ENCODE measurements around the gene HSBP1L1.

- TF ChIP-seq, protein P1, sequence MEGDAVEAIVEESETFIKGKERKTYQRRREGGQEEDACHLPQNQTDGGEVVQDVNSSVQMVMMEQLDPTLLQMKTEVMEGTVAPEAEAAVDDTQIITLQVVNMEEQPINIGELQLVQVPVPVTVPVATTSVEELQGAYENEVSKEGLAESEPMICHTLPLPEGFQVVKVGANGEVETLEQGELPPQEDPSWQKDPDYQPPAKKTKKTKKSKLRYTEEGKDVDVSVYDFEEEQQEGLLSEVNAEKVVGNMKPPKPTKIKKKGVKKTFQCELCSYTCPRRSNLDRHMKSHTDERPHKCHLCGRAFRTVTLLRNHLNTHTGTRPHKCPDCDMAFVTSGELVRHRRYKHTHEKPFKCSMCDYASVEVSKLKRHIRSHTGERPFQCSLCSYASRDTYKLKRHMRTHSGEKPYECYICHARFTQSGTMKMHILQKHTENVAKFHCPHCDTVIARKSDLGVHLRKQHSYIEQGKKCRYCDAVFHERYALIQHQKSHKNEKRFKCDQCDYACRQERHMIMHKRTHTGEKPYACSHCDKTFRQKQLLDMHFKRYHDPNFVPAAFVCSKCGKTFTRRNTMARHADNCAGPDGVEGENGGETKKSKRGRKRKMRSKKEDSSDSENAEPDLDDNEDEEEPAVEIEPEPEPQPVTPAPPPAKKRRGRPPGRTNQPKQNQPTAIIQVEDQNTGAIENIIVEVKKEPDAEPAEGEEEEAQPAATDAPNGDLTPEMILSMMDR (IDR thresholded peaks at IDR 0.05), result no peak
- TF ChIP-seq POLR2A (IDR thresholded peaks at IDR 0.05) (no peak), POLR2AphosphoS5 (IDR thresholded peaks at IDR 0.05) (no peak)
Measured at GRCh38 chr18:79926306-79926705, 38.1 kb upstream of the HSBP1L1 start.

Measured in breast epithelium (tissue), 3 donors.